ENCODE measurements around the gene GABBR1.
A peak's percentile ranks its signal among the peaks of the same experiment; 100 is the strongest.

GABBR1 gene

DNA sequence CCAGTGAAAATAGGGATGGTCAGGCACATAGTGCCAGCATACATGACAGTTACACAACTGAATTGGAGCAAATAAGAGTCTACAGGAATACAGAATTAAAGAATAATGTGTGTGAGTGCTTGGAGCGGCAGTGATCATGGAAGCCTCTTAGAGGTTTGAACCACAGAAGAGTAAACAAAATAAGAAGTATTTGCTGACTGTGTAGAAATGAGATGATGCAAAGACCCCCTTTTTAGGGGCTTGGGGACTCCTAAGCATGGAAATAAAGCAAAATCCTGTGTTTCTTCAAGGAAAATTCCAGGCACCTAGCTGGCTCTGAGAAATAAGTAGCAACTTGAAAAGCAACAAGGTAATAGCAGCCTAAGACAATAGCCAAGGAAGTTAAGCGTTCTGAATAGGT lies 41.3 kb downstream of the GABBR1 start:
- no peak overlapping the region for H2BK120ac ChIP-seq (ENCODE audit: low read depth, low read length)
- H2BK15ac ChIP-seq (ENCODE audit: low read depth, poor library complexity, severe bottlenecking), result no peak overlapping the region
- no peak overlapping the region for H2AFZ ChIP-seq (ENCODE audit: low read depth, low read length)
- no peak overlapping the region for H3K27ac ChIP-seq (ENCODE audit: low read length, poor library complexity, severe bottlenecking)
- no peak overlapping the region for H3K4me3 ChIP-seq (ENCODE audit: insufficient read depth in 1 of 2, low read depth in 1 of 2, low read length in 2 of 2)
- H2AK5ac ChIP-seq (ENCODE audit: low read length, severe bottlenecking), result no peak overlapping the region
- no peak overlapping the region for H3K14ac ChIP-seq (ENCODE audit: low read length in 2 of 2)
- no peak overlapping the region for H2BK12ac ChIP-seq (ENCODE audit: low read length in 2 of 2)
- DNase-seq, result no peak
- H3K9me3 ChIP-seq (ENCODE audit: control insufficient read depth, low read length), result no peaks in the 10 kb centered on the region
- H3K27me3 ChIP-seq (ENCODE audit: control insufficient read depth in 1 of 2, insufficient read depth in 1 of 2, low read length in 2 of 2), result peaks cover 0 to 22% of the 10 kb centered on the region in 2 experiments
- no peak overlapping the region for H3K4ac ChIP-seq (ENCODE audit: low read depth in 1 of 2, low read length in 2 of 2)
- no peak overlapping the region for H4K91ac ChIP-seq (ENCODE audit: low read length)
- no peaks in the 10 kb centered on the region for H3K79me1 ChIP-seq (replicated peaks; ENCODE audit: low read length, poor library complexity, severe bottlenecking)
- H3K9ac ChIP-seq (ENCODE audit: low read length), result no peak overlapping the region
- no peaks in the 10 kb centered on the region for H3K36me3 ChIP-seq (ENCODE audit: control insufficient read depth in 1 of 2, insufficient read depth in 2 of 2, low read depth in 1 of 2, low read length in 2 of 2)
- WGBS, result 83% methylated on average over 2 of the region's 2 CpGs
- no peak overlapping the region for H3K23ac ChIP-seq (ENCODE audit: low read length in 2 of 2)
- H3K4me2 ChIP-seq (ENCODE audit: low read length, poor library complexity, severe bottlenecking), result no peak overlapping the region
- H3K4me1 ChIP-seq (ENCODE audit: control insufficient read depth, insufficient read depth, low read depth, low read length), result peaks cover 1% of the 10 kb centered on the region
- no peak overlapping the region for H3K18ac ChIP-seq (ENCODE audit: low read depth in 1 of 2, low read length in 2 of 2)
- H2BK5ac ChIP-seq (ENCODE audit: low read depth, low read length, poor library complexity, severe bottlenecking), result no peak overlapping the region
- H4K8ac ChIP-seq (ENCODE audit: low read length), result no peak overlapping the region

DNA sequence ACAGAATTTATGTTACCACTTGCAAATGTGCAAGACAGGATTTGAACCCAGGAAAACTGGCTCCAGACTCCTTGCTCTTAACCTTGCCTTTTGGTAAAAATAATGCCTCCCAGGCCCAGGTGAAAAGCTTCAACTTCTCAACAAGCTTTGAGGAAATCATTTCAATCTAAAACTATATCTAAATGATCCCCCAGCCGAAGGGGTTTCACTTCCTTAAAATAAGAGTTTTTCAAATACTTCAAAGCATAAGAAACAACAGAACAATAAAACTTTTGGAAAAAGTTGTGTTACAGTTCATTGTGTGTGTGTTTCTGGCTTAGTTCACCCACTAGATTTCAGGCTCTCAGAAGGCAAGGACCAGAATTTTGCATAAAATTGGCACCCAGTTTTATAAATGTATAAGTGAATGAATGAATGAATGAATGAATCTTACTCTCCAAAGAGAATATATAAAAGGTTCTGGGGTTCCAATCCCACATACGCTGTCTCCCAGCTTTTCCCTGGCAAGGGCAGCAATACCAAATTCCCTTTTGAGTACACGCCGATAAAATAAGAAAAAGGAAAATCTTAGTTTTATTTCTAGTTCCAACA lies 42.7 kb downstream of the GABBR1 start:
- WGBS, result 84% methylated on average over 4 of the region's 4 CpGs
- no peak overlapping the region for H4K8ac ChIP-seq (ENCODE audit: low read length)
- H2BK5ac ChIP-seq (ENCODE audit: low read depth, low read length, poor library complexity, severe bottlenecking), result no peak overlapping the region
- no peaks in the 10 kb centered on the region for H3K79me1 ChIP-seq (replicated peaks; ENCODE audit: low read length, poor library complexity, severe bottlenecking)
- peaks cover 0 to 32% of the 10 kb centered on the region in 2 experiments for H3K27me3 ChIP-seq (ENCODE audit: control insufficient read depth in 1 of 2, insufficient read depth in 1 of 2, low read length in 2 of 2)
- H3K4me1 ChIP-seq (ENCODE audit: control insufficient read depth, insufficient read depth, low read depth, low read length), result peaks cover 1% of the 10 kb centered on the region
- H3K9me3 ChIP-seq (ENCODE audit: control insufficient read depth, low read length), result no peaks in the 10 kb centered on the region
- no peak overlapping the region for H3K18ac ChIP-seq (ENCODE audit: low read depth in 1 of 2, low read length in 2 of 2)
- no peak overlapping the region for H3K4ac ChIP-seq (ENCODE audit: low read depth in 1 of 2, low read length in 2 of 2)
- no peak overlapping the region for H2AFZ ChIP-seq (ENCODE audit: low read depth, low read length)
- no peak overlapping the region for H3K27ac ChIP-seq (ENCODE audit: low read length, poor library complexity, severe bottlenecking)
- no peak overlapping the region for H2AK5ac ChIP-seq (ENCODE audit: low read length, severe bottlenecking)
- H3K23ac ChIP-seq (ENCODE audit: low read length in 2 of 2), result no peak overlapping the region
- H2BK12ac ChIP-seq (ENCODE audit: low read length in 2 of 2), result no peak overlapping the region
- no peak overlapping the region for H3K4me3 ChIP-seq (ENCODE audit: insufficient read depth in 1 of 2, low read depth in 1 of 2, low read length in 2 of 2)
- no peak overlapping the region for H3K14ac ChIP-seq (ENCODE audit: low read length in 2 of 2)
- DNase-seq, result no peak
- H3K36me3 ChIP-seq (ENCODE audit: control insufficient read depth in 1 of 2, insufficient read depth in 2 of 2, low read depth in 1 of 2, low read length in 2 of 2), result no peaks in the 10 kb centered on the region
- H4K91ac ChIP-seq (ENCODE audit: low read length), result no peak overlapping the region
- no peak overlapping the region for H3K4me2 ChIP-seq (ENCODE audit: low read length, poor library complexity, severe bottlenecking)
- H2BK120ac ChIP-seq (ENCODE audit: low read depth, low read length), result no peak overlapping the region
- H3K9ac ChIP-seq (ENCODE audit: low read length), result no peak overlapping the region
- no peak overlapping the region for H2BK15ac ChIP-seq (ENCODE audit: low read depth, poor library complexity, severe bottlenecking)

DNA sequence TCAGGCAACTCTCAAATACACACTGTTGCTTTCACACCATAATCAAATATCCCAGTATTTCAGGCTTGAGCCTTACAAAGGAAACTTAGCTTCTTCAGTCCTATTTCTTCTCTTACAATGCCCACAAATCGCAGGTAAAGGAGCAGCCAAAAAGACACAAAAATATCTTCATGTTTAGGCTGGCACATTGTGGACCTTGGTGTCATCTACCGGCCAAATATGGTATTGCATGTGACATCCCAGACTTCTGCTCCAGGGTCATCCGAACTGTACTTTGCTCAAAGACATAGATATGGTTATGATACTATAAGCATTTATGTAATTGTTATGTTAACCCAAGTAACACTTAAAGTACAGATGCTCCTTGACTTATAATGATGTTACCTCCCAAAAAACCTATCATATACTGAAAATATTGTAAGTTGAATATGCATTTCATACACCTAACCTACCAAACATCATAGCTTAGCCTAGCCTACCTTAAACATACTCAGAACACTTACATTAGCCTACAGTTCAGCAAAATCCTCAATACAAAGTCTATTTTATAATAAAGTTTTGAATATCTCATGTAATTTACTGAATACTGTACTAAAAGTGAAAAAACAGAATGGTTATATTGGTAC lies 43.4 kb downstream of the GABBR1 start:
- H4K91ac ChIP-seq (ENCODE audit: low read length), result no peak overlapping the region
- H2AFZ ChIP-seq (ENCODE audit: low read depth, low read length), result no peak overlapping the region
- no peak overlapping the region for H3K18ac ChIP-seq (ENCODE audit: low read depth in 1 of 2, low read length in 2 of 2)
- no peak overlapping the region for H3K27ac ChIP-seq (ENCODE audit: low read length, poor library complexity, severe bottlenecking)
- H3K14ac ChIP-seq (ENCODE audit: low read length in 2 of 2), result no peak overlapping the region
- no peak overlapping the region for H3K4me3 ChIP-seq (ENCODE audit: insufficient read depth in 1 of 2, low read depth in 1 of 2, low read length in 2 of 2)
- no peak overlapping the region for H2BK120ac ChIP-seq (ENCODE audit: low read depth, low read length)
- no peak overlapping the region for H2BK5ac ChIP-seq (ENCODE audit: low read depth, low read length, poor library complexity, severe bottlenecking)
- H2BK12ac ChIP-seq (ENCODE audit: low read length in 2 of 2), result no peak overlapping the region
- no peak overlapping the region for H3K4ac ChIP-seq (ENCODE audit: low read depth in 1 of 2, low read length in 2 of 2)
- peaks cover 5 to 36% of the 10 kb centered on the region in 2 experiments for H3K27me3 ChIP-seq (ENCODE audit: control insufficient read depth in 1 of 2, insufficient read depth in 1 of 2, low read length in 2 of 2)
- H3K4me1 ChIP-seq (ENCODE audit: control insufficient read depth, insufficient read depth, low read depth, low read length), result peaks cover 1% of the 10 kb centered on the region
- no peaks in the 10 kb centered on the region for H3K36me3 ChIP-seq (ENCODE audit: control insufficient read depth in 1 of 2, insufficient read depth in 2 of 2, low read depth in 1 of 2, low read length in 2 of 2)
- H3K4me2 ChIP-seq (ENCODE audit: low read length, poor library complexity, severe bottlenecking), result no peak overlapping the region
- no peak overlapping the region for H4K8ac ChIP-seq (ENCODE audit: low read length)
- no peak overlapping the region for H3K23ac ChIP-seq (ENCODE audit: low read length in 2 of 2)
- H3K9me3 ChIP-seq (ENCODE audit: control insufficient read depth, low read length), result no peaks in the 10 kb centered on the region
- 5% methylated on average over 2 of the region's 3 CpGs for WGBS
- H2AK5ac ChIP-seq (ENCODE audit: low read length, severe bottlenecking), result no peak overlapping the region
- H3K9ac ChIP-seq (ENCODE audit: low read length), result no peak overlapping the region
- H3K79me1 ChIP-seq (replicated peaks; ENCODE audit: low read length, poor library complexity, severe bottlenecking), result no peaks in the 10 kb centered on the region
- DNase-seq, result peak; percentile 50
- no peak overlapping the region for H2BK15ac ChIP-seq (ENCODE audit: low read depth, poor library complexity, severe bottlenecking)

DNA sequence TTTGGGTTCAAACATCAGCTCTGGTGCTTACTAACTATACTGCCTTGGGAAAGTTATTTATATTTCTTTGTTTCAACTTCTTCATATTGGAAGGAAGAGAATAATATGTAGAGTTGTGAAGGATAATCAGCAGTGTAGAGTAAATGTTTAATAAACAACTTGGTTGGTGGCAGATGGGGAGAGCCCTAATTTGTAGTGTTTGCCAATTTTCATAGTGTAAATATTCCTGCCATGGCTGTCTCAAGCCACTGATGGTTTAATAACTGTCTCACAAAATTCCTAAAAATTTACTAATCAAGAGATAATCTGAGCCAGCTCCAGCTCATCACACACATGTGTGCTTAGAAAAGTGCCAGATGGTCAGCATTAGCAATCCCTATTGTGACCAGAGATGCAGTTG lies 48.2 kb downstream of the GABBR1 start, which contains the start of gene OR2H2:
TSS of gene OR2H2 (plus strand) at position 301 of the 400 bp plus-strand sequence. CDS start 2,824 bp downstream, outside the sequence.
- H3K4me3 ChIP-seq (ENCODE audit: insufficient read depth in 1 of 2, low read depth in 1 of 2, low read length in 2 of 2), result no peak within 1 kb of the TSS
- H2BK12ac ChIP-seq (ENCODE audit: low read length in 2 of 2), result no peak within 1 kb of the TSS
- no peak within 1 kb of the TSS for H3K4ac ChIP-seq (ENCODE audit: low read depth in 1 of 2, low read length in 2 of 2)
- no peak within 1 kb of the TSS for H2AFZ ChIP-seq (ENCODE audit: low read depth, low read length)
- no peak within 1 kb of the TSS for H3K18ac ChIP-seq (ENCODE audit: low read depth in 1 of 2, low read length in 2 of 2)
- H3K79me1 ChIP-seq (replicated peaks; ENCODE audit: low read length, poor library complexity, severe bottlenecking), result no peaks in the 10 kb centered on the region
- H3K23ac ChIP-seq (ENCODE audit: low read length in 2 of 2), result no peak within 1 kb of the TSS
- H3K27me3 ChIP-seq (ENCODE audit: control insufficient read depth in 1 of 2, insufficient read depth in 1 of 2, low read length in 2 of 2), result peaks cover 7 to 43% of the 10 kb centered on the region in 2 experiments
- H2AK5ac ChIP-seq (ENCODE audit: low read length, severe bottlenecking), result no peak within 1 kb of the TSS
- peaks cover 2% of the 10 kb centered on the region for H3K4me1 ChIP-seq (ENCODE audit: control insufficient read depth, insufficient read depth, low read depth, low read length)
- no peak within 1 kb of the TSS for H3K27ac ChIP-seq (ENCODE audit: low read length, poor library complexity, severe bottlenecking)
- H2BK120ac ChIP-seq (ENCODE audit: low read depth, low read length), result no peak within 1 kb of the TSS
- H2BK5ac ChIP-seq (ENCODE audit: low read depth, low read length, poor library complexity, severe bottlenecking), result no peak within 1 kb of the TSS
- H3K9ac ChIP-seq (ENCODE audit: low read length), result no peak within 1 kb of the TSS
- no peak within 1 kb of the TSS for H3K4me2 ChIP-seq (ENCODE audit: low read length, poor library complexity, severe bottlenecking)
- H3K9me3 ChIP-seq (ENCODE audit: control insufficient read depth, low read length), result no peaks in the 10 kb centered on the region
- no peaks in the 10 kb centered on the region for H3K36me3 ChIP-seq (ENCODE audit: control insufficient read depth in 1 of 2, insufficient read depth in 2 of 2, low read depth in 1 of 2, low read length in 2 of 2)
- no peak for DNase-seq
- no peak within 1 kb of the TSS for H3K14ac ChIP-seq (ENCODE audit: low read length in 2 of 2)
- no peak within 1 kb of the TSS for H2BK15ac ChIP-seq (ENCODE audit: low read depth, poor library complexity, severe bottlenecking)
- no peak within 1 kb of the TSS for H4K8ac ChIP-seq (ENCODE audit: low read length)
- no peak within 1 kb of the TSS for H4K91ac ChIP-seq (ENCODE audit: low read length)
